HEK293 (cell line): ENCODE measurements around the gene UBE2J2.
A peak's percentile ranks its signal among the peaks of the same experiment; 100 is the strongest.

ENCODE experiments used
- GFI1B ChIP-seq: fragments of 450-650 bp; formaldehyde crosslinking; IDR thresholded peaks from 2 replicates; pipeline ENCODE4 v1.5.1; 2016; ENCODE audit warnings: missing biosample characterization, missing genetic modification characterization
- OSR2 ChIP-seq: fragments of 450-650 bp; formaldehyde crosslinking; IDR thresholded peaks from 2 replicates; pipeline ENCODE4 v1.5.1; 2016; ENCODE audit warnings: missing biosample characterization, missing genetic modification characterization
- REPIN1 ChIP-seq: fragments of 450-650 bp; formaldehyde crosslinking; IDR thresholded peaks from 2 replicates; pipeline ENCODE4 v1.5.1; 2017; ENCODE audit warnings: missing biosample characterization, missing genetic modification characterization, low read depth
- TCF7L2 ChIP-seq: IDR thresholded peaks from 2 replicates; pipeline ENCODE4 v1.6.1; 2011; ENCODE audit warnings: low read depth, mild to moderate bottlenecking, inconsistent platforms, low read length, moderate library complexity, borderline replicate concordance
- WT1 ChIP-seq: fragments of 450-650 bp; formaldehyde crosslinking; IDR thresholded peaks from 2 replicates; pipeline ENCODE4 v1.5.1; 2016; ENCODE audit warnings: missing biosample characterization, missing genetic modification characterization
- YY1 ChIP-seq: fragments of 450-650 bp; formaldehyde crosslinking; IDR thresholded peaks from 2 replicates; pipeline ENCODE4 v1.5.1; 2018; ENCODE audit warnings: missing biosample characterization, missing genetic modification characterization
- ZBTB7A ChIP-seq: fragments of 450-650 bp; formaldehyde crosslinking; IDR thresholded peaks from 2 replicates; pipeline ENCODE4 v1.5.1; 2016; ENCODE audit warnings: low read depth, missing biosample characterization, missing genetic modification characterization
- ZEB2 ChIP-seq: fragments of 450-650 bp; formaldehyde crosslinking; IDR thresholded peaks from 2 replicates; pipeline ENCODE4 v1.5.1; 2016; ENCODE audit warnings: missing biosample characterization, missing genetic modification characterization
- ZNF184 ChIP-seq: fragments of 450-650 bp; IDR thresholded peaks from 2 replicates; pipeline ENCODE4 v1.5.1; 2018; ENCODE audit warnings: missing biosample characterization, mild to moderate bottlenecking, missing genetic modification characterization
- ZNF202 ChIP-seq: fragments of 450-650 bp; formaldehyde crosslinking; IDR thresholded peaks from 2 replicates; pipeline ENCODE4 v1.5.1; 2016; ENCODE audit warnings: missing biosample characterization, missing genetic modification characterization, borderline replicate concordance
- ZNF221 ChIP-seq: fragments of 450-650 bp; formaldehyde crosslinking; IDR thresholded peaks from 2 replicates; pipeline ENCODE4 v1.5.1; 2017; ENCODE audit warnings: missing biosample characterization, missing genetic modification characterization, borderline replicate concordance
- ZNF335 ChIP-seq: fragments of 450-650 bp; formaldehyde crosslinking; conservative IDR thresholded peaks from 2 replicates; pipeline ENCODE4 v1.5.1; 2016; ENCODE audit warnings: missing biosample characterization, missing genetic modification characterization
- ZNF350 ChIP-seq: fragments of 450-650 bp; formaldehyde crosslinking; IDR thresholded peaks from 2 replicates; pipeline ENCODE4 v1.5.0; 2017; ENCODE audit warnings: missing biosample characterization, mild to moderate bottlenecking, missing genetic modification characterization
- ZNF366 ChIP-seq: fragments of 450-650 bp; formaldehyde crosslinking; conservative IDR thresholded peaks from 2 replicates; pipeline ENCODE4 v1.5.1; 2016; ENCODE audit warnings: missing biosample characterization, missing genetic modification characterization
- ZNF398 ChIP-seq: fragments of 450-650 bp; formaldehyde crosslinking; IDR thresholded peaks from 2 replicates; pipeline ENCODE4 v1.5.1; 2017; ENCODE audit warnings: missing biosample characterization, missing genetic modification characterization
- ZNF423 ChIP-seq: fragments of 450-650 bp; formaldehyde crosslinking; IDR thresholded peaks from 2 replicates; pipeline ENCODE4 v1.5.1; 2016; ENCODE audit warnings: missing biosample characterization, missing genetic modification characterization
- ZNF433 ChIP-seq: fragments of 450-650 bp; formaldehyde crosslinking; IDR thresholded peaks from 2 replicates; pipeline ENCODE4 v1.5.1; 2016; ENCODE audit warnings: missing biosample characterization, missing genetic modification characterization, low read depth
- ZNF501 ChIP-seq: fragments of 450-650 bp; formaldehyde crosslinking; IDR thresholded peaks from 2 replicates; pipeline ENCODE4 v1.5.1; 2016; ENCODE audit warnings: missing biosample characterization, missing genetic modification characterization
- ZNF529 ChIP-seq: fragments of 450-650 bp; formaldehyde crosslinking; IDR thresholded peaks from 2 replicates; pipeline ENCODE4 v1.5.1; 2017; ENCODE audit warnings: missing genetic modification characterization, missing biosample characterization; ENCODE audit not compliant: insufficient replicate concordance
- ZNF549 ChIP-seq: fragments of 450-650 bp; IDR thresholded peaks from 2 replicates; pipeline ENCODE4 v1.5.1; 2018; ENCODE audit warnings: missing biosample characterization, missing genetic modification characterization, mild to moderate bottlenecking, inconsistent platforms, moderate library complexity
- ZNF558 ChIP-seq: fragments of 450-650 bp; formaldehyde crosslinking; IDR thresholded peaks from 2 replicates; pipeline ENCODE4 v1.5.1; 2016; ENCODE audit warnings: missing biosample characterization, missing genetic modification characterization
- ZNF571 ChIP-seq: fragments of 450-650 bp; formaldehyde crosslinking; IDR thresholded peaks from 2 replicates; pipeline ENCODE4 v1.5.0; 2017; ENCODE audit warnings: missing biosample characterization, missing genetic modification characterization
- ZNF596 ChIP-seq: fragments of 450-650 bp; IDR thresholded peaks from 2 replicates; pipeline ENCODE4 v1.5.0; 2018; ENCODE audit warnings: missing biosample characterization, mild to moderate bottlenecking, missing genetic modification characterization, moderate library complexity
- ZNF623 ChIP-seq: fragments of 450-650 bp; formaldehyde crosslinking; IDR thresholded peaks from 2 replicates; pipeline ENCODE4 v1.5.1; 2016; ENCODE audit warnings: missing biosample characterization, missing genetic modification characterization
- ZNF624 ChIP-seq: fragments of 450-650 bp; formaldehyde crosslinking; IDR thresholded peaks from 2 replicates; pipeline ENCODE4 v1.5.1; 2017; ENCODE audit warnings: missing biosample characterization, missing genetic modification characterization
- ZNF639 ChIP-seq: fragments of 450-650 bp; formaldehyde crosslinking; IDR thresholded peaks from 2 replicates; pipeline ENCODE4 v1.5.1; 2016; ENCODE audit warnings: missing biosample characterization, missing genetic modification characterization
- ZNF658 ChIP-seq: fragments of 450-650 bp; formaldehyde crosslinking; IDR thresholded peaks from 2 replicates; pipeline ENCODE4; 2016; ENCODE audit warnings: missing biosample characterization, missing genetic modification characterization
- ZNF747 ChIP-seq: fragments of 450-650 bp; formaldehyde crosslinking; IDR thresholded peaks from 2 replicates; pipeline ENCODE4 v1.5.1; 2016; ENCODE audit warnings: missing biosample characterization, missing genetic modification characterization
- ZNF792 ChIP-seq: fragments of 450-650 bp; formaldehyde crosslinking; IDR thresholded peaks from 2 replicates; pipeline ENCODE4 v1.5.1; 2016; ENCODE audit warnings: missing biosample characterization, missing genetic modification characterization
- ZNF837 ChIP-seq: fragments of 450-650 bp; formaldehyde crosslinking; IDR thresholded peaks from 2 replicates; pipeline ENCODE4 v1.5.1; 2016; ENCODE audit warnings: missing biosample characterization, missing genetic modification characterization
- ZSCAN16 ChIP-seq: fragments of 450-650 bp; formaldehyde crosslinking; IDR thresholded peaks from 2 replicates; pipeline ENCODE4 v1.5.1; 2016; ENCODE audit warnings: missing biosample characterization, missing genetic modification characterization
- TF ChIP-seq, protein P1 (sequence below): fragments of 450-650 bp; formaldehyde crosslinking; IDR thresholded peaks from 2 replicates; pipeline ENCODE4 v1.5.1; 2016; ENCODE audit warnings: missing biosample characterization, missing genetic modification characterization
- TF ChIP-seq, protein P2 (sequence below): fragments of 450-650 bp; formaldehyde crosslinking; IDR thresholded peaks from 2 replicates; pipeline ENCODE4 v1.5.1; 2016; ENCODE audit warnings: missing biosample characterization, missing genetic modification characterization

UBE2J2 gene

DNA sequence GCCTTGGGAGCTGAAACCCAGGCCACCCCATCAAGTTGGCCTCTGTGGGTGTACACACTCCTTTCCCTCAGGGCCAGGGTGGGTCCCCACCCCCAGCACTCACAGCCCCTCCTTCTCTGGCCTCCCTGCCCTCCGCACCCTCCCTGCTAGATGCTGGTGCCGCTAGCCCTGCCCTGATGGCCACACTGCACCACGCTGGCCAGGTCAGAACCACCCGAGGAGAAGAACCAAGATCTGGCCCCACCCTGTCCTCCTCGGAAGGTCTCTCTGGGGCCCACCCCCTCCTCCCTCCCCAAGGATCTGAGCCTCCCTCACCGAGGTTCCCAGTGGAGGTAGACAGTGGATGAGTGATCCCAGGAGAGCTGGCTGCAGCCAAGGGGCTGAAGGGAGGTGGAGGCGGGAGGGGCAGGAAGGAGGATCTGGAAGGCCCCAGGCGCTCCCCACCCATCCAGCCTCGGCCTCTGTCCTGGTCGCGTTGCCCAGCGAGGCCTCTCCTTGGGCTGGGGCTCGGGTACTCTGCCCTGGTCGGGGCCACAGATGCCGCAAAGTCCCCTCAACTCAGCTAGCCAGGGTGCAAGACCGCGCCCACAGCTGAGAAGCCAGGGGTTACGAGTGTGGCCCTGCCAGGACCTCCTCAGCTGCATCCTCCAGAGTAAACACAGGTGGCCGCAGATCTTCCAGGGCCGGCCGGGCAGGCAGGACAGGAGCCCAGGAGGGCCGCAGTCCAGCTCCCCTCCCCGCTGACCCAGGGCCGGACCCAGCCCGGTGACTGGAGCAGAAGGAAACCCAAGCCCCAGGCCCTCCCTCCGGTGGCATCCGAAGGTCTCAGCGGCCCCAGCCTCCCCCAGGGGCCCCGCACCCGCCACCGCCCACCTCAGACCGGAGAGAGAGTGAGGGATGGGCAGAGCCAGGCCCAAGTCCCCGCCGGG, 36.4 kb downstream of the UBE2J2 start (continued):
- TF ChIP-seq, protein P1, sequence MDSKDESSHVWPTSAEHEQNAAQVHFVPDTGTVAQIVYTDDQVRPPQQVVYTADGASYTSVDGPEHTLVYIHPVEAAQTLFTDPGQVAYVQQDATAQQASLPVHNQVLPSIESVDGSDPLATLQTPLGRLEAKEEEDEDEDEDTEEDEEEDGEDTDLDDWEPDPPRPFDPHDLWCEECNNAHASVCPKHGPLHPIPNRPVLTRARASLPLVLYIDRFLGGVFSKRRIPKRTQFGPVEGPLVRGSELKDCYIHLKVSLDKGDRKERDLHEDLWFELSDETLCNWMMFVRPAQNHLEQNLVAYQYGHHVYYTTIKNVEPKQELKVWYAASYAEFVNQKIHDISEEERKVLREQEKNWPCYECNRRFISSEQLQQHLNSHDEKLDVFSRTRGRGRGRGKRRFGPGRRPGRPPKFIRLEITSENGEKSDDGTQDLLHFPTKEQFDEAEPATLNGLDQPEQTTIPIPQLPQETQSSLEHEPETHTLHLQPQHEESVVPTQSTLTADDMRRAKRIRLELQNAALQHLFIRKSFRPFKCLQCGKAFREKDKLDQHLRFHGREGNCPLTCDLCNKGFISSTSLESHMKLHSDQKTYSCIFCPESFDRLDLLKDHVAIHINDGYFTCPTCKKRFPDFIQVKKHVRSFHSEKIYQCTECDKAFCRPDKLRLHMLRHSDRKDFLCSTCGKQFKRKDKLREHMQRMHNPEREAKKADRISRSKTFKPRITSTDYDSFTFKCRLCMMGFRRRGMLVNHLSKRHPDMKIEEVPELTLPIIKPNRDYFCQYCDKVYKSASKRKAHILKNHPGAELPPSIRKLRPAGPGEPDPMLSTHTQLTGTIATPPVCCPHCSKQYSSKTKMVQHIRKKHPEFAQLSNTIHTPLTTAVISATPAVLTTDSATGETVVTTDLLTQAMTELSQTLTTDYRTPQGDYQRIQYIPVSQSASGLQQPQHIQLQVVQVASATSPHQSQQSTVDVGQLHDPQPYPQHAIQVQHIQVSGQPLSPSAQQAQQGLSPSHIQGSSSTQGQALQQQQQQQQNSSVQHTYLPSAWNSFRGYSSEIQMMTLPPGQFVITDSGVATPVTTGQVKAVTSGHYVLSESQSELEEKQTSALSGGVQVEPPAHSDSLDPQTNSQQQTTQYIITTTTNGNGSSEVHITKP (tag by site-specific recombination) = peak; percentile 64
- TF ChIP-seq ZNF624 (tag by site-specific recombination) = no peak
- no peak for TF ChIP-seq ZNF350
- TF ChIP-seq ZNF837 (tag by site-specific recombination) = no peak
- TF ChIP-seq GFI1B (tag by site-specific recombination) = no peak
- TF ChIP-seq ZNF571 (tag by site-specific recombination) = no peak
- TF ChIP-seq, protein P2, sequence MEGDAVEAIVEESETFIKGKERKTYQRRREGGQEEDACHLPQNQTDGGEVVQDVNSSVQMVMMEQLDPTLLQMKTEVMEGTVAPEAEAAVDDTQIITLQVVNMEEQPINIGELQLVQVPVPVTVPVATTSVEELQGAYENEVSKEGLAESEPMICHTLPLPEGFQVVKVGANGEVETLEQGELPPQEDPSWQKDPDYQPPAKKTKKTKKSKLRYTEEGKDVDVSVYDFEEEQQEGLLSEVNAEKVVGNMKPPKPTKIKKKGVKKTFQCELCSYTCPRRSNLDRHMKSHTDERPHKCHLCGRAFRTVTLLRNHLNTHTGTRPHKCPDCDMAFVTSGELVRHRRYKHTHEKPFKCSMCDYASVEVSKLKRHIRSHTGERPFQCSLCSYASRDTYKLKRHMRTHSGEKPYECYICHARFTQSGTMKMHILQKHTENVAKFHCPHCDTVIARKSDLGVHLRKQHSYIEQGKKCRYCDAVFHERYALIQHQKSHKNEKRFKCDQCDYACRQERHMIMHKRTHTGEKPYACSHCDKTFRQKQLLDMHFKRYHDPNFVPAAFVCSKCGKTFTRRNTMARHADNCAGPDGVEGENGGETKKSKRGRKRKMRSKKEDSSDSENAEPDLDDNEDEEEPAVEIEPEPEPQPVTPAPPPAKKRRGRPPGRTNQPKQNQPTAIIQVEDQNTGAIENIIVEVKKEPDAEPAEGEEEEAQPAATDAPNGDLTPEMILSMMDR (tag by site-specific recombination) = no peak
- peak; percentile 69 for TF ChIP-seq WT1
- no peak for TF ChIP-seq ZNF202 (tag by site-specific recombination)
- no peak for TF ChIP-seq ZNF501 (tag by site-specific recombination)
- no peak for TF ChIP-seq REPIN1
- TF ChIP-seq ZNF558 (tag by site-specific recombination) = no peak
- no peak for TF ChIP-seq ZNF623
- no peak for TF ChIP-seq OSR2 (tag by site-specific recombination)
- no peak for TF ChIP-seq ZEB2
- TF ChIP-seq ZNF366 (tag by site-specific recombination) = no peak
- no peak for TF ChIP-seq ZNF792 (tag by site-specific recombination)
- TF ChIP-seq ZNF596 (tag by site-specific recombination) = no peak
- no peak for TF ChIP-seq ZNF433 (tag by site-specific recombination)
- TF ChIP-seq ZBTB7A (tag by site-specific recombination) = no peak
- no peak for TF ChIP-seq YY1
- TF ChIP-seq ZNF423 (tag by site-specific recombination) = no peak
- no peak for TF ChIP-seq ZNF639
- no peak for TF ChIP-seq ZNF184 (tag by site-specific recombination)
- TF ChIP-seq ZNF658 (tag by site-specific recombination) = no peak
- no peak for TF ChIP-seq ZNF549 (tag by site-specific recombination)
- no peak for TF ChIP-seq ZNF747 (tag by site-specific recombination)
- no peak for TF ChIP-seq ZNF221 (tag by site-specific recombination)
- TF ChIP-seq ZSCAN16 (tag by site-specific recombination) = no peak
- TF ChIP-seq ZNF398 (tag by site-specific recombination) = peak; percentile 65
- TF ChIP-seq ZNF335 = no peak
- no peak for TF ChIP-seq TCF7L2
- no peak for TF ChIP-seq ZNF529
